ENCODE results near the gene MRPL54.

Gene MRPL54

DNA sequence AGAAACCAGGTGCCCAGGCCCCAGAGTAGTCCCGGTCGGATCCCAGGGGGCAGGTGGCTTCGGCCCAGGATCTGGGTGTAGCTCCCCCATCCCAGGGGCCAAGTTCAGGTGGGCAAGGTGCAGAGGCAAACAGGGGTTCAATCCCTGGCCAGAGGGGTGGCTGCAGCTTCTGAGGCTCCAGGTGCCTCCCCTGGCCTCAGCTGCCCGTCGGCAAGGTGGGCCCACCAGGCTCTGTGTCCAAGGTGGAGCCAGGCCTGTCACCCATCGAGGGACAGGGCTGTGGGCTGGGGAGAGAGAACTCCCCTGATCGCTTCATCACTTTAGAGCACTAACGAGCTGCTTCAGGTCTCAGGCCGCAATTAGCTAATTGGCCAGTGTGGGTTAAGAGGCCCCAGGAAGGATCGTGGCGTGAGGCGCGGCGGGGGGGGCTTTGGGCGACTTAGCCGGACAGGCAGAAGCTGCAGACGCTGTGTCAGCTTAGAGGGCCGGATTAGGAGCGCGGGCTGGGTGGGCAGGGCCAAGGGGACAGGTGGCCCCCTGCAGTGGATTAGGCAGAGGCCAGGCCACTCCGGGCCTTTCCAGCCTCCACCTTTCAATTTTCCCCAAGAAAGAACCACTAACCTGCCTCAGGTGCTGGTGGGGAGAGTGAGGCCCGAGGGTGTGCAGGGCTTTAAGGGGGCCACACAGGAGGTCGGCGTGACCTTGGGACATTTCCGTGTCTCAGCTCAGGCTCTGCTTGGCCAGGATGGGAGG is 12.3 kb downstream of the MRPL54 start:
- no peaks in the 10 kb centered on the region for H3K36me3 ChIP-seq (ENCODE audit: control insufficient read depth, insufficient read depth, low read length)
- no peaks in the 10 kb centered on the region for H3K4me1 ChIP-seq (ENCODE audit: control insufficient read depth, insufficient read depth, low read length)
- no peaks in the 10 kb centered on the region for H3K27me3 ChIP-seq (ENCODE audit: control insufficient read depth, insufficient read depth, low read length)
- H3K9me3 ChIP-seq (ENCODE audit: control insufficient read depth, low read length), result no peaks in the 10 kb centered on the region
- H3K9ac ChIP-seq (ENCODE audit: low read length), result no peak overlapping the region
- no peak overlapping the region for H3K4me3 ChIP-seq (ENCODE audit: low read length)

DNA sequence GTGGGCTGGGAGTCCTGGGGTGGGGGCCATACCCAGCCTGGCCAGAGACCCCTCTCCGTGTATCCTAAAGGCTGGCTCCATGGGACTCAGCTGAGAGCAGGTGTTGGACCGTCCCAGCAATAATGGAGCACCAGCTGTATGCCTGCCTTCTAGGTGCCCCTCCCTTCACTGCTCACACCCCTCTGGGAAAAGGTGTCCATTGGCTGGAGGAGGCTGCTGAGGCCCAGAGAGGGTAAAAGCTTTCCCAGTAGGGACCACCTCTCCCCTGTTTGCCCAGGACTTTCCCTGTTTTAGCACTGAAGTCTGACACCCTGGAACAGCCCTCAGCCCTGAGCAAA is 12.9 kb downstream of the MRPL54 start:
- Histone ChIP-seq H3K9ac (ENCODE audit: low read length) (no peak overlapping the region), H3K27me3 (ENCODE audit: control insufficient read depth, insufficient read depth, low read length) (no peaks in the 10 kb centered on the region), H3K4me1 (ENCODE audit: control insufficient read depth, insufficient read depth, low read length) (no peaks in the 10 kb centered on the region), H3K9me3 (ENCODE audit: control insufficient read depth, low read length) (no peaks in the 10 kb centered on the region), H3K36me3 (ENCODE audit: control insufficient read depth, insufficient read depth, low read length) (no peaks in the 10 kb centered on the region), H3K4me3 (ENCODE audit: low read length) (no peak overlapping the region)

DNA sequence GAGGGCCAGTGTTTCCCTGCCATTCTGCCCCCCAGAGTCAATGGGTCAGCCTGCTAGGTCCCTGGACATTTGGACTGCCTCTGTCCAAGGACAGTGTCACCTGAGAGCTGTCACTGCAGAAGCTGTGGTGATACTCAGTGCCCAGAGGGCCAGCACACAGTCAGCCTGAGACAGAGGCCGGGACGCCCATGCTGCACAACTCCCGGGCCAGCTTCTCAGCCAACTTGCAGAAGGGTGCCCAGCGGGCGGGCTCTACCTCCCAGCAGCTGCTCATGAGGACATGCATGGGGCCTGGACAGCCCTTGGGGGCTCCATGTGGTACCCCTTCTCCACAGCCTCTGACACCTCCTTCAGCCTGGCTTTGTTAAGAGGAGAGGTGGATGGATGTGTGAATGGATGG is 13.3 kb downstream of the MRPL54 start:
- Histone ChIP-seq H3K36me3 (ENCODE audit: control insufficient read depth, insufficient read depth, low read length) (no peaks in the 10 kb centered on the region), H3K9ac (ENCODE audit: low read length) (no peak overlapping the region), H3K4me1 (ENCODE audit: control insufficient read depth, insufficient read depth, low read length) (no peaks in the 10 kb centered on the region), H3K27me3 (ENCODE audit: control insufficient read depth, insufficient read depth, low read length) (no peaks in the 10 kb centered on the region), H3K4me3 (ENCODE audit: low read length) (no peak overlapping the region), H3K9me3 (ENCODE audit: control insufficient read depth, low read length) (no peaks in the 10 kb centered on the region)

DNA sequence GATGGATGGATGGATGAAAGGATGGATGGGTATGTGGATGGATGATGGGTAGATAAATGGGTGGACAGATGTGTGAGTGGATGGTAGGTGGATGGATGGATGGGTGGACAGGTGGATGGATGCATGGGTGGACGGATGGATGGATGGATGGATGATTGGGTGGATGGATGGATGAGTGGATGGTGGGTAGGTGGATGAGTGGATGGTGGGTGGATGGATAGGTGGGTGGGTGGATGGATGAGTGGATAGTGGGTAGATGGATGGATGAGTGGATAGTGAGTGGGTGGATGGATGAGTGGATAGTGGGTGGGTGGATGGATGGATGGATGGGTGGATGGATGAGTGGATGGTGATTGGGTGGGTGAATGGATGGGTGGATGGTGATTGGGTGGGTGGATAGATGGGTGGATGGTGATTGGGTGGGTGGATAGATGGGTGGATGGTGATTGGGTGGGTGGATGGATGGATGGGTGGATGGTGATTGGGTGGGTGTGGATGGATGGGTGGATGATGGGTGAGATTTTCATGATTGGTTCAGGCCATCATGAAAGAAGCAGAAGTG is 14.1 kb downstream of the MRPL54 start:
- H3K9ac ChIP-seq (ENCODE audit: low read length), result no peak overlapping the region
- H3K36me3 ChIP-seq (ENCODE audit: control insufficient read depth, insufficient read depth, low read length), result no peaks in the 10 kb centered on the region

DNA sequence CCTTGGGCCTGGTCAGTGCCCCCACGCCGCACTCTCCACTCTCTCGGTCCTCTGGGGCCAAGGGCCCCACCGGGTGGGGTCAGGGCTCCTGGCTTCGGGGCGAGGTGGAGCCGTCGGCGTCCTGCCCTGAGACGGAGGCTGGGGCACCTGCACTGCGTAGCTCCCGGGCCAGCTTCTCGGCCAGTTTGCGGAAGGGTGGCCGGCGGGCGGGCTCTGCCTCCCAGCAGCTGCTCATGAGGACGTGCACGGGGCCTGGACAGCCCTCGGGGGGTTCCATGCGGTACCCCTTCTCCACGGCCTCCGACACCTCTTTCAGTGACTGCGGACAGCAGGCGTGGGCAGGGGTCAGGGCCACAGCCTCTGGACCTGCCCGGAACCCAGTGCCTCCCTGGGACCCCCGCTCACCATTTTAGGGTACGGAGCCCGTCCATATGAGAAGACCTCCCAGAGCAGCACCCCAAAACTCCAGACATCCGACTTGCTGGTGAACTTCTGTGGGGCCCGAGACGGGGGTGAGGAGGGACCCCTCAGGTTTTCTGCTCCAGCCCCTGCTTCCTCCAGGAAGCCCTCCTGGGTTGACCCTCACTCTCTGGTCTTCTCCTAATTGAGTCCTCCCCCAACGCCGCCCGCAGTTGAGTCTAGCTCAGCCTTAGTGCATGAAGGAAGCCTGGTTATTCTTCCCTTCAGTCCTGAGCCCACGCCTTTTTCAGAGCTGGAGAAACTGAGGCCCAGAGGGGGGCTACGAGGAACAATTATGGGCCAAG is 15.8 kb downstream of the MRPL54 start:
- no peak overlapping the region for H3K9ac ChIP-seq (ENCODE audit: low read length)

More for the DNA sequence above, 14.1 kb downstream of the MRPL54 start:
- Histone ChIP-seq H3K4me3 (ENCODE audit: low read length) (no peak overlapping the region), H3K27me3 (ENCODE audit: control insufficient read depth, insufficient read depth, low read length) (no peaks in the 10 kb centered on the region), H3K9me3 (ENCODE audit: control insufficient read depth, low read length) (no peaks in the 10 kb centered on the region), H3K4me1 (ENCODE audit: control insufficient read depth, insufficient read depth, low read length) (no peaks in the 10 kb centered on the region)

DNA sequence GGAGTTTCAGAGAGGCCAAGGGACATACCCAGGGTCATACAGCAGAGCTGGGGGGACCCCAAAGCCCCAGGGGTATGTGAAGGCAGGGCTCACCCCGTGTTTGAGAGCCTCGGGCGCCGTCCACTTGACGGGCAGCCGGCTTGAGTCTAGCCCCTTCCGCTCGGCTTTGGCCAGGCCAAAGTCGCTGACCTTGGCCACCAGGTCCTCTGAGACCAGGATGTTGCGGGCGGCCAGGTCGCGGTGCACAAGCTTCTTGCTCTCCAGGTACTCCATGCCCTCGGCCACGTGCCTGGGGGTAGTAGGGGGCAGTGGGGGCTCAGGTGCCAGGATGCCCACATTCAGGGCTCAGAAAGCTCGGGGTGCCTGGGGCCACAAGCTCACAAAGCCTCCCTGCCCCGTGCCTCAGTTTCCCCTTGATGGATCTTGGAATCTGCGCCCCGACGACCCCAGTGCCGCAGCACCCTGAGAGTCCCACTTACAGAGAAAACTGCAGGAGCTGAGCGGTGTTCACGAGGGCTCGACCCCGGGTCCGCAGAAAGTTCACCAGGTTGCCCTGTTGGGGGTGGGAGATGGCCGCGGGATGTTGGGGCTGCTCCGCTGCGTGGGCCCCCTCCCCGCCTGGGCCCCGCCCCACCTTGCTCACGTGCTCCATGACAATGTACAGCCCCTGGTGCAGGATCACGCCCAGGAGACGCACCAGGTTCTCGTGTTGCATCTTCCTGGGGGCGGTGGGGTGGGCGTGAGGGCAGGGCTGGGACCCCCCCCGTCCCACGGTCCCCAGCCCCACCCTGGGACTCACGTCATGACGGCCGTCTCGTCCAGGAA is 16.6 kb downstream of the MRPL54 start:
- H3K4me3 ChIP-seq (ENCODE audit: low read length), result no peak overlapping the region
- no peaks in the 10 kb centered on the region for H3K9me3 ChIP-seq (ENCODE audit: control insufficient read depth, low read length)
- no peaks in the 10 kb centered on the region for H3K4me1 ChIP-seq (ENCODE audit: control insufficient read depth, insufficient read depth, low read length)
- H3K36me3 ChIP-seq (ENCODE audit: control insufficient read depth, insufficient read depth, low read length), result no peaks in the 10 kb centered on the region
- peaks cover under 1% of the 10 kb centered on the region for H3K27me3 ChIP-seq (ENCODE audit: control insufficient read depth, insufficient read depth, low read length)
- H3K9ac ChIP-seq (ENCODE audit: low read length), result no peak overlapping the region

More for the DNA sequence above, 15.8 kb downstream of the MRPL54 start:
- Histone ChIP-seq H3K27me3 (ENCODE audit: control insufficient read depth, insufficient read depth, low read length) (no peaks in the 10 kb centered on the region), H3K9me3 (ENCODE audit: control insufficient read depth, low read length) (no peaks in the 10 kb centered on the region), H3K4me1 (ENCODE audit: control insufficient read depth, insufficient read depth, low read length) (no peaks in the 10 kb centered on the region), H3K4me3 (ENCODE audit: low read length) (no peak overlapping the region), H3K36me3 (ENCODE audit: control insufficient read depth, insufficient read depth, low read length) (no peaks in the 10 kb centered on the region)

DNA sequence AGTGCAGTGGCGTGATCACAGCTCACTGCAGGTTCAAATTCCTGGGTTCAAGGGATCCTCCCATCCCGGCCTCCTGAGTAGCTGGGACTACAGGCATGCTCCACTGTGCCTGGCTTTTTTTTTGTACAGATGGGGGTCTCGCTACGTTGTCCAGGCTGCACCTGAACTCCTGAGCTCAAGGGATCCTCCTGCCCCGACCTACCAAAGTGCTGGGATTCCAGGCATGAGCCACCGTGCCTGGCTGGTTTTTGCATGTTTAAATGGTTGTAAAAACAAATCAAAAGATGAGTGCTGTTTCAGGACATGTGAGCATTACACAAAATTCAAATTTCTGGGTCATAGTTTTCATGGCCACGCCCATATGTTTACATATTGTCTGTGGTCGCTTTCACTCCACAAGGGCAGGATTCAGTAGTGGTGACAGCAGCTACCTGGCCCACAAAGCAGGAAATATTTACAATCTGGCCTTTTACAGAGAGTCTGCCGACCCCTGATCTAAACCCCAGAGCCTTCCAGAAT is 18.4 kb downstream of the MRPL54 start:
- H3K27me3 ChIP-seq (ENCODE audit: control insufficient read depth, insufficient read depth, low read length), result peaks cover 18% of the 10 kb centered on the region

DNA sequence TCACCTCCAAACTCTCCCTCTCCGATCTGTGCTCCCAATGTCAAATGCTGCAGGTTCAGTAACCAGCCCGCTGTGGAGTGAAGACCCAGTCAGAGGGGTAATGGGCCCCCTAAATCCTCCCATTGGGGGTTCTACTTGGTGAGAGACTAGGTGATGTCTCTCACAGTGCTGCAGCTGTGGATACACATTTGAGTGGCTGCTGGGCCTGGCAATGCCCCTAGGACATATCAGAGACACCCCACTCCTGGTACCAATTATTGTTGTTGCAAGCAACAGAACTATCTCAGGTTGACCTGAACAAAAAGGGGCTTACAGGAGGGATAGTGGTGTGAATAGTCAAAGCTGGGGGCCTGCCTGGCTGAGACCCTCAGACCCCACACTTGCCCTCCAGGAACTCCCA is 19.1 kb downstream of the MRPL54 start:
- Histone ChIP-seq H3K9ac (ENCODE audit: low read length) (no peak overlapping the region), H3K4me3 (ENCODE audit: low read length) (no peak overlapping the region), H3K36me3 (ENCODE audit: control insufficient read depth, insufficient read depth, low read length) (no peaks in the 10 kb centered on the region), H3K9me3 (ENCODE audit: control insufficient read depth, low read length) (no peaks in the 10 kb centered on the region), H3K4me1 (ENCODE audit: control insufficient read depth, insufficient read depth, low read length) (no peaks in the 10 kb centered on the region), H3K27me3 (ENCODE audit: control insufficient read depth, insufficient read depth, low read length) (peaks cover 21% of the 10 kb centered on the region)

More for the DNA sequence above, 18.4 kb downstream of the MRPL54 start:
- H3K36me3 ChIP-seq (ENCODE audit: control insufficient read depth, insufficient read depth, low read length), result no peaks in the 10 kb centered on the region
- no peaks in the 10 kb centered on the region for H3K4me1 ChIP-seq (ENCODE audit: control insufficient read depth, insufficient read depth, low read length)
- no peaks in the 10 kb centered on the region for H3K9me3 ChIP-seq (ENCODE audit: control insufficient read depth, low read length)
- H3K4me3 ChIP-seq (ENCODE audit: low read length), result no peak overlapping the region
- no peak overlapping the region for H3K9ac ChIP-seq (ENCODE audit: low read length)

DNA sequence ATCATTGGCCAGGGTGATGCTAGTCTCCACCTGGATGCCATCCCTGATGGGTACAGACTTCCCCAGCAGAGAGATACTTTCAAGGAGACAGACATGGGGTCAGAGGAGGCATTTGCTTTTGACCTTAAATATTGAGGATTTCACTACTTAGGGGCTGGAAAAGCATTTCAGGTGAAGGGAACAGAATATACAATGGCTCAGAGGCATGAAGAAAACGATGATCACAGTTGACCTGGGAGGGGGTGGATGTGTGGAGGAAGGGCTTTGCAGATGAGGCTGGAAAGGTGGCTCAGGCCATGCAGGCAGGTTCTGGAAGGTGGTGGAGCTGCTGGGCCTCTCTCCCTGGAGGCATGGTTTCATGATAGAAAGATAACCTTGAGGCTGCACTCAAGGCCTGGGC is 19.8 kb downstream of the MRPL54 start:
- no peaks in the 10 kb centered on the region for H3K36me3 ChIP-seq (ENCODE audit: control insufficient read depth, insufficient read depth, low read length)
- no peaks in the 10 kb centered on the region for H3K4me1 ChIP-seq (ENCODE audit: control insufficient read depth, insufficient read depth, low read length)
- H3K4me3 ChIP-seq (ENCODE audit: low read length), result no peak overlapping the region
- H3K9ac ChIP-seq (ENCODE audit: low read length), result no peak overlapping the region
- H3K27me3 ChIP-seq (ENCODE audit: control insufficient read depth, insufficient read depth, low read length), result peaks cover 25% of the 10 kb centered on the region
- H3K9me3 ChIP-seq (ENCODE audit: control insufficient read depth, low read length), result no peaks in the 10 kb centered on the region

DNA sequence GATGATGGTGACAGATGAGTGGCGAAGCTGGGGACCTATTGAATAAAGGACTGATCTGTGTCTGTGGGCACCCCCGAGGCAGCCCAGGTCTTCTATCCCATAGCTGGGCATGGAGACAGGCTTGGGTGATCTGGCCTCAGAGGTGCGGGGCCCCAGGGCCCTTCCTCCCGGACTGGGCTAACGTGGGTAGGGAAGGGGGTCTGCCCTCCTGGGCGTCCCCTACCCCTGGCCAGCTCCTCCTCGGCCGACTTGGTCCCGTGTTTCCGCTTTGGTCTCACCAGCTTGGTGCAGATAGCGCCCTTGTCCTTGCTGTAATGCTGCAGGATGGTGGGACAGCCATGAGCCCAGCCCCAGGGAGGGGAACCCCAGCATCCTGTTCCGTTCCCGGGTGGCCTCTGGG is 20.4 kb downstream of the MRPL54 start:
- Histone ChIP-seq H3K36me3 (ENCODE audit: control insufficient read depth, insufficient read depth, low read length) (no peaks in the 10 kb centered on the region), H3K4me3 (ENCODE audit: low read length) (no peak overlapping the region), H3K4me1 (ENCODE audit: control insufficient read depth, insufficient read depth, low read length) (no peaks in the 10 kb centered on the region), H3K27me3 (ENCODE audit: control insufficient read depth, insufficient read depth, low read length) (peaks cover 25% of the 10 kb centered on the region), H3K9ac (ENCODE audit: low read length) (no peak overlapping the region), H3K9me3 (ENCODE audit: control insufficient read depth, low read length) (no peaks in the 10 kb centered on the region)

DNA sequence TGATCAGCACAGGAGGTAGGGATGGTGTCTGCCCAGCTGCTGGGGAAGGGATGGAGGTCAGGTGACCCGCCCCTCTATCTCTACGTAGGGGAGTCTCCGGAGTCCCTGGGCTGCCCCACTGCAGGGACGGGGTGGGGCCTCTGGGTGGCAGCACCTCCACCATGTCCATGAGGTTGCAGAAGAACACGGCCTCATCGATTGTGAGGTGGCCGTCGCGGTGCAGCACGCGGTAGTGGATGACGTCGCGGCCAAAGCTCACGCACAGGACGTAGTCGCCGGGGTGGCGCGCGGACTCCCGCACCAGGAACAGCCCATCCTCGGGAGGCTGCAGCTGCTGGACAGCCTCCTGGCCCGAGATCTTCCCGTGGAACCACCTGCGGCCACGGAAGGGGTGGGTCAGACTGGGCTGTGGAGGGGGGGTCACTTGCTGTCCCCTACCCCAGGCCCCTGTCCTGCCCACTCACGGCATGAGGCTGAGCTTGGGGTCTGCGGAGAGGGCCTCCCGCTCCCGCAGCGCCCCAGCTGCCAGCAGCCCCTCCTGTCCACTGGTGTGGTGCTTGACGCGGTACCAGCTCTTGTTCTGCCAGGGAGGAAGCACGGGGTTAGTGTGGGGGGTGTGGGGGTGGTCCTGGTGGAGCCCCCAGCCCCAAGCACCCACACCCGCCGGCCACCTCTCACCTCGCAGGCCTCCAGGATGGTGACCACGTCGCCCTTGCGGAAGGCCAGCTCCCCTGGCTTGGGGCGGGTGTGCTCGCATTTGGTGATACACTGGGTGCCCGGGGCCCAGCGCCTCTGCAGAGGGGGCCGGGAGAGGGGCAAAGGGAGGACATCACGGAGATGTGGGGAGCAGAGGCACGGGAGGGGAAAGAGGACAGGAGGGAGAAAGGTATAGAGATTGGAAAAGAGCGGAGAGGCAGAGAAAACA is 21.4 kb downstream of the MRPL54 start:
- Histone ChIP-seq H3K36me3 (ENCODE audit: control insufficient read depth, insufficient read depth, low read length) (no peaks in the 10 kb centered on the region), H3K4me1 (ENCODE audit: control insufficient read depth, insufficient read depth, low read length) (no peaks in the 10 kb centered on the region), H3K9me3 (ENCODE audit: control insufficient read depth, low read length) (no peaks in the 10 kb centered on the region), H3K27me3 (ENCODE audit: control insufficient read depth, insufficient read depth, low read length) (peaks cover 25% of the 10 kb centered on the region), H3K4me3 (ENCODE audit: low read length) (no peak overlapping the region), H3K9ac (ENCODE audit: low read length) (no peak overlapping the region)

Measured in mucosa of stomach (tissue), 1 donor.